ENCODE results near the gene GAL3ST2.

- TF ChIP-seq CTCF (IDR thresholded peaks at IDR 0.05 in 4 of 5, conservative IDR thresholded peaks at IDR 0.05 in 1 of 5) = no peak
- TF ChIP-seq POLR2A (IDR thresholded peaks at IDR 0.05) = no peak
These were observed 75.7 kb downstream of the GAL3ST2 start for GRCh38 chr2:241852116-241852980.

Measured in gastrocnemius medialis (tissue), 4 donors.